RWPE1 (cell line): Measurements from ENCODE around the gene CRY1.
"Not testable (repeated sequence)": the region's sequence is repeated elsewhere in the genome, so short reads cannot be mapped to it uniquely, and the experiment has no call there.

Source experiments
- CTCF ChIA-PET: fragments of 350-600 bp; sonication (Branson Sonifier 250); formaldehyde crosslinking; extraction: SDS; loops from one replicate; lab custom pipeline; 2021; lab: Yijun Ruan, JAX
- POLR2A ChIA-PET: fragments of 400-600 bp; formaldehyde crosslinking; extraction: SDS; loops from one replicate; lab custom pipeline; 2020; ENCODE audit warnings: antibody characterized with exemption; ENCODE audit not compliant: low non-redundant PET; lab: Yijun Ruan, JAX
- DNase-seq: peaks from one replicate; pipeline ENCODE4 v3.0.0; 2012; ENCODE audit warnings: low spot score
- H3K27ac ChIP-seq: fragments of 450-650 bp; 2 replicates; pipeline ENCODE4 v1.5.1; 2017
- TF ChIP-seq, protein P1 (sequence below): fragments of 450-650 bp; conservative IDR thresholded peaks from 2 replicates; pipeline ENCODE4 v1.5.1; 2017; ENCODE audit warnings: low read depth, mild to moderate bottlenecking

Gene CRY1

GRCh38 chr12:107109726-107110719 lies 16.7 kb upstream of the CRY1 start:
- DNase-seq, result no peak
- TF ChIP-seq, protein P1, sequence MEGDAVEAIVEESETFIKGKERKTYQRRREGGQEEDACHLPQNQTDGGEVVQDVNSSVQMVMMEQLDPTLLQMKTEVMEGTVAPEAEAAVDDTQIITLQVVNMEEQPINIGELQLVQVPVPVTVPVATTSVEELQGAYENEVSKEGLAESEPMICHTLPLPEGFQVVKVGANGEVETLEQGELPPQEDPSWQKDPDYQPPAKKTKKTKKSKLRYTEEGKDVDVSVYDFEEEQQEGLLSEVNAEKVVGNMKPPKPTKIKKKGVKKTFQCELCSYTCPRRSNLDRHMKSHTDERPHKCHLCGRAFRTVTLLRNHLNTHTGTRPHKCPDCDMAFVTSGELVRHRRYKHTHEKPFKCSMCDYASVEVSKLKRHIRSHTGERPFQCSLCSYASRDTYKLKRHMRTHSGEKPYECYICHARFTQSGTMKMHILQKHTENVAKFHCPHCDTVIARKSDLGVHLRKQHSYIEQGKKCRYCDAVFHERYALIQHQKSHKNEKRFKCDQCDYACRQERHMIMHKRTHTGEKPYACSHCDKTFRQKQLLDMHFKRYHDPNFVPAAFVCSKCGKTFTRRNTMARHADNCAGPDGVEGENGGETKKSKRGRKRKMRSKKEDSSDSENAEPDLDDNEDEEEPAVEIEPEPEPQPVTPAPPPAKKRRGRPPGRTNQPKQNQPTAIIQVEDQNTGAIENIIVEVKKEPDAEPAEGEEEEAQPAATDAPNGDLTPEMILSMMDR, result no peak
- POLR2A ChIA-PET, result no interaction called here
- H3K27ac ChIP-seq, result no peak overlapping the region
- CTCF ChIA-PET, result interaction anchor here (0.7 kb wide), 1 partner anchor 1092 kb away, joined by 3 read pairs; no protein-coding TSS in a partner anchor

GRCh38 chr12:107108995-107109508 lies 15.7 kb upstream of the CRY1 start:
- DNase-seq, result no peak
- POLR2A ChIA-PET, result no interaction called here
- H3K27ac ChIP-seq, result no peak overlapping the region
- CTCF ChIA-PET, result no interaction called here
- TF ChIP-seq, protein P1, result no peak

GRCh38 chr12:107108366-107108765 lies 15.0 kb upstream of the CRY1 start:
- POLR2A ChIA-PET, CTCF ChIA-PET, DNase-seq, H3K27ac ChIP-seq: not testable (repeated sequence)

- CTCF ChIA-PET, result interaction anchor here (0.6 kb wide), 1 partner anchor 93 kb away, joined by 5 read pairs; no protein-coding TSS in a partner anchor
- no peak overlapping the region for H3K27ac ChIP-seq
- DNase-seq, result no peak
- TF ChIP-seq, protein P1, result no peak
- POLR2A ChIA-PET, result no interaction called here
Measured at GRCh38 chr12:107107381-107107780, 14.0 kb upstream of the CRY1 start.

- no peak for DNase-seq
- no peak overlapping the region for H3K27ac ChIP-seq
- POLR2A ChIA-PET, result no interaction called here
- CTCF ChIA-PET, result interaction anchor here (1.2 kb wide), 1 partner anchor 303 kb away, joined by 4 read pairs; no protein-coding TSS in a partner anchor
- TF ChIP-seq, protein P1, result no peak
Measured at GRCh38 chr12:107106241-107107025, 13.1 kb upstream of the CRY1 start.

DNA sequence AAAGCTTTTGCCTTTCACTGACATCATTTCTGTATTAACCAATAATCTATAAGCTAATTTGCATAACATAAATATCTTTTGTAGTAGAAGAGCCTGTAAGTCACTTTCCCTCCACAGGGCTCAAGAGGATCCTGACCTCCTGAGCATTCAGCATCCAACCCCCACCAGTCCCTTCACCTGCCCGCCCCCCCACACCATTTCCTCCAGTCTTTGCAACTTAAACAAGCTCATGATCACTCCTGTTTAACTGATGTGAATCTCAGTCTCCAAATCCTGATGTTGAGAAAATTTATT lies 12.0 kb upstream of the CRY1 start:
- no peak overlapping the region for H3K27ac ChIP-seq
- ChIA-PET POLR2A (no interaction called here), CTCF (interaction anchor here (0.6 to 1.2 kb wide), 8 partner anchors 8 to 1698 kb away, joined by 3 to 9 read pairs (median 4); no protein-coding TSS in a partner anchor)
- TF ChIP-seq, protein P1, result no peak
- DNase-seq, result no peak
